Uterus (tissue), 4 donors: Measurements from ENCODE around the gene LGALS12. TPM values are rescaled to one million over a fixed set of nuclear protein-coding genes. Genes with fewer than 3 reads are reported as not detected.
"Not testable (repeated sequence)": the region's sequence is repeated elsewhere in the genome, so short reads cannot be mapped to it uniquely, and the experiment has no call there.

Source experiments
- DNase-seq, 2 donors: peaks; one replicate each; pipeline ENCODE4 v3.0.0-alpha.2; 2019 to 2020
- H3K27ac ChIP-seq, 2 donors: fragments of 200-600 bp; sonication (generic); 1 replicate in 1 of 2; 2 replicates in 1 of 2; pipeline ENCODE4 v1.5.1; 2016 to 2018
- H3K27me3 ChIP-seq, 2 donors: fragments of 200-600 bp; sonication (generic); one replicate each; pipeline ENCODE4 v1.5.1; 2018 to 2019; ENCODE audit warnings: control low read depth in 1 of 2
- H3K36me3 ChIP-seq, 2 donors: fragments of 200-600 bp; sonication (generic); one replicate each; pipeline ENCODE4 v1.5.1; 2019; ENCODE audit warnings: control low read depth in 1 of 2
- H3K4me1 ChIP-seq, 2 donors: fragments of 200-600 bp; sonication (generic); one replicate each; pipeline ENCODE4 v1.5.1; 2018 to 2019; ENCODE audit warnings: control low read depth in 1 of 2
- H3K4me3 ChIP-seq, 2 donors: fragments of 200-600 bp; sonication (generic); 1 replicate in 1 of 2; 2 replicates in 1 of 2; pipeline ENCODE4 v1.5.1; 2018 to 2019; ENCODE audit warnings: mild to moderate bottlenecking in 1 of 2
- H3K9me3 ChIP-seq, 2 donors: fragments of 200-600 bp; sonication (generic); one replicate each; pipeline ENCODE4 v1.5.1; 2019; ENCODE audit warnings: control low read depth in 1 of 2
- CTCF ChIP-seq, 4 experiments: fragments of 200-600 bp in 2 of 4; fragments of 450-650 bp in 2 of 4; sonication (generic) in 2 of 4; IDR thresholded peaks; one replicate each; pipeline ENCODE4 v1.5.1; 2016 to 2019; ENCODE audit warnings: antibody characterized with exemption in 4 of 4, mild to moderate bottlenecking in 2 of 4, moderate library complexity in 1 of 4
- POLR2A ChIP-seq, 2 donors: fragments of 450-650 bp; IDR thresholded peaks; one replicate each; pipeline ENCODE4 v1.6.1; 2016; ENCODE audit warnings: antibody characterized with exemption in 2 of 2, mild to moderate bottlenecking in 1 of 2, moderate library complexity in 1 of 2
- intact Hi-C: fragments of 100-400 bp; cut with DNase I; formaldehyde crosslinking; loops from one replicate; pipeline ENCODE4 v1.15.1; 2023; ENCODE audit warnings: low total_unique reads
- total RNA-seq, 4 donors: library from RNA; depleted of rRNA in 3 of 4; stranded (reverse); fragments of >200 nt in 3 of 4; gene quantifications; one replicate each; pipeline versions ENCODE4 v1.1.0 to v1.2.4, GENCODE V29; 2014 to 2023
- donor health status: DM: yes; HTN: yes; CAD: no.

Gene LGALS12
- total RNA-seq, 4 donors from 2014 or later = not detected

- DNase-seq = no peak
- Histone ChIP-seq H3K27ac (no peak overlapping the region), H3K4me1 (no peaks in the 10 kb centered on the region), H3K36me3 (no peaks in the 10 kb centered on the region), H3K4me3 (no peak overlapping the region), H3K9me3 (peaks cover 0 to 3% of the 10 kb centered on the region in 2 donors), H3K27me3 (no peaks in the 10 kb centered on the region)
- intact Hi-C loops = no loop called here
- no peak for TF ChIP-seq POLR2A (IDR thresholded peaks at IDR 0.05)
- no peak for TF ChIP-seq CTCF (IDR thresholded peaks at IDR 0.05)
These were observed 17.3 kb downstream of the LGALS12 start for GRCh38 chr11:63523151-63523550.

- no peaks in the 10 kb centered on the region for H3K27me3 ChIP-seq
- H3K4me3 ChIP-seq = no peak overlapping the region
- peaks cover 0 to 3% of the 10 kb centered on the region in 2 donors for H3K9me3 ChIP-seq
- H3K36me3 ChIP-seq = no peaks in the 10 kb centered on the region
- intact Hi-C loops = no loop called here
- H3K4me1 ChIP-seq = no peaks in the 10 kb centered on the region
- TF ChIP-seq POLR2A (IDR thresholded peaks at IDR 0.05) (no peak), CTCF (IDR thresholded peaks at IDR 0.05) (no peak)
- DNase-seq = no peak
- no peak overlapping the region for H3K27ac ChIP-seq
These were observed 21.8 kb downstream of the LGALS12 start for GRCh38 chr11:63527667-63528066.

- H3K27me3 ChIP-seq, DNase-seq, H3K27ac ChIP-seq, H3K9me3 ChIP-seq, H3K36me3 ChIP-seq, intact Hi-C loops, H3K4me1 ChIP-seq, H3K4me3 ChIP-seq: not testable (repeated sequence)
These were observed 22.3 kb downstream of the LGALS12 start for GRCh38 chr11:63528156-63528555.

- H3K4me3 ChIP-seq, H3K27me3 ChIP-seq, H3K4me1 ChIP-seq, H3K9me3 ChIP-seq, H3K36me3 ChIP-seq, intact Hi-C loops, H3K27ac ChIP-seq, DNase-seq: not testable (repeated sequence)
These were observed 22.9 kb downstream of the LGALS12 start for GRCh38 chr11:63528729-63529278.

GRCh38 chr11:63529373-63529772 is 23.5 kb downstream of the LGALS12 start:
- H3K4me3 ChIP-seq, intact Hi-C loops, H3K36me3 ChIP-seq, DNase-seq, H3K27ac ChIP-seq, H3K27me3 ChIP-seq, H3K9me3 ChIP-seq, H3K4me1 ChIP-seq: not testable (repeated sequence)

GRCh38 chr11:63530021-63530420 is 24.1 kb downstream of the LGALS12 start:
- Histone ChIP-seq H3K4me1 (no peaks in the 10 kb centered on the region), H3K36me3 (no peaks in the 10 kb centered on the region), H3K4me3 (no peak overlapping the region), H3K9me3 (no peaks in the 10 kb centered on the region), H3K27me3 (no peaks in the 10 kb centered on the region), H3K27ac (no peak overlapping the region)
- intact Hi-C loops = no loop called here
- DNase-seq = no peak
- TF ChIP-seq POLR2A (IDR thresholded peaks at IDR 0.05) (no peak), CTCF (IDR thresholded peaks at IDR 0.05) (no peak)

GRCh38 chr11:63531074-63531792 is 25.3 kb downstream of the LGALS12 start:
- H3K27ac ChIP-seq, H3K27me3 ChIP-seq, H3K36me3 ChIP-seq, DNase-seq, H3K4me1 ChIP-seq, H3K4me3 ChIP-seq, intact Hi-C loops, H3K9me3 ChIP-seq: not testable (repeated sequence)
